Lower leg skin (tissue), 4 donors: ENCODE measurements around the gene DCAF15. TPM values are rescaled to one million over a fixed set of nuclear protein-coding genes. Genes with fewer than 3 reads are reported as not detected.
"Not testable (repeated sequence)": the region's sequence is repeated elsewhere in the genome, so short reads cannot be mapped to it uniquely, and the experiment has no call there.

Experiments
- DNase-seq, 2 donors: peaks; one replicate each; pipeline ENCODE4 v3.0.0-alpha.2; 2019; ENCODE audit warnings: low spot score in 2 of 2
- H3K4me3 ChIP-seq: fragments of 200-600 bp; sonication (generic); 2 replicates; pipeline ENCODE4 v1.5.1; 2017; ENCODE audit warnings: mild to moderate bottlenecking, low read depth; ENCODE audit not compliant: poor library complexity, severe bottlenecking
- CTCF ChIP-seq, 3 donors: fragments of 450-650 bp; IDR thresholded peaks; one replicate each; pipeline ENCODE4 v1.5.1; 2016; ENCODE audit warnings: antibody characterized with exemption in 3 of 3, mild to moderate bottlenecking in 3 of 3, moderate library complexity in 2 of 3
- POLR2A ChIP-seq, 2 donors: fragments of 450-650 bp; IDR thresholded peaks; one replicate each; pipeline ENCODE4 v1.6.1; 2016 to 2017; ENCODE audit warnings: antibody characterized with exemption in 2 of 2, mild to moderate bottlenecking in 1 of 2, moderate library complexity in 1 of 2
- WGBS, 2 donors: methylation state at CpG; one replicate each; pipeline ENCODE4 v1.1.5; 2018; 5-methylcytosine and 5-hydroxymethylcytosine counted together
- intact Hi-C: fragments of 100-400 bp; cut with DNase I; formaldehyde crosslinking; loops from one replicate; pipeline ENCODE4 v1.15.0; 2023; ENCODE audit warnings: low total_unique reads
- total RNA-seq, 4 donors: library from RNA; depleted of rRNA; stranded (reverse); fragments of >200 nt; gene quantifications; one replicate each; pipeline ENCODE4 v1.1.0, GENCODE V29; 2016

The DCAF15 gene
- total RNA-seq, 4 donors from 2014 or later: 31.8 to 51.7 (median 43.0) TPM

GRCh38 chr19:13918726-13919411 is 33.4 kb upstream of the DCAF15 start:
- TF ChIP-seq POLR2A (IDR thresholded peaks at IDR 0.05) (no peak), CTCF (IDR thresholded peaks at IDR 0.05) (no peak)
- H3K4me3 ChIP-seq: no peak overlapping the region
- no peak for DNase-seq
- intact Hi-C loops: no loop called here
- WGBS, 2 donors: 85 to 87% methylated on average over 22 to 26 of the region's 34 CpGs

DNA sequence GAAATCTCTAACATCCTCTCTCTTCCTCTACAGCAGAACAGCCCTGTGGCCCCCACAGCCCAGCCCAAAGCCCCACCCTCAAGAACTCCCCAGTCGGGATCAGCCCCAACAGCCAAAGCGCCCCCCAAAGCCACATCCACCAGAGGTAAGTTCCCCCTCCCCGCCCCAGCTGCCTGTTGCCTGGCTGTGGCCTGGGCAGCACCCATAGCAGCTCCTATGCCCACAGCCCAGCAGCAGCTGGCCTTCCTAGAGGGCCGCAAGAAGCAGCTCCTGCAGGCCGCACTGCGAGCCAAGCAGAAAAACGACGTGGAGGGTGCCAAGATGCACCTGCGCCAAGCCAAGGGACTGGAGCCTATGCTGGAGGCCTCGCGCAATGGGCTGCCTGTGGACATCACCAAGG is 31.8 kb upstream of the DCAF15 start:
- H3K4me3 ChIP-seq: no peak overlapping the region
- WGBS, 2 donors: 100% methylated on average over 10 to 11 of the region's 11 CpGs
- intact Hi-C loops: no loop called here

DNA sequence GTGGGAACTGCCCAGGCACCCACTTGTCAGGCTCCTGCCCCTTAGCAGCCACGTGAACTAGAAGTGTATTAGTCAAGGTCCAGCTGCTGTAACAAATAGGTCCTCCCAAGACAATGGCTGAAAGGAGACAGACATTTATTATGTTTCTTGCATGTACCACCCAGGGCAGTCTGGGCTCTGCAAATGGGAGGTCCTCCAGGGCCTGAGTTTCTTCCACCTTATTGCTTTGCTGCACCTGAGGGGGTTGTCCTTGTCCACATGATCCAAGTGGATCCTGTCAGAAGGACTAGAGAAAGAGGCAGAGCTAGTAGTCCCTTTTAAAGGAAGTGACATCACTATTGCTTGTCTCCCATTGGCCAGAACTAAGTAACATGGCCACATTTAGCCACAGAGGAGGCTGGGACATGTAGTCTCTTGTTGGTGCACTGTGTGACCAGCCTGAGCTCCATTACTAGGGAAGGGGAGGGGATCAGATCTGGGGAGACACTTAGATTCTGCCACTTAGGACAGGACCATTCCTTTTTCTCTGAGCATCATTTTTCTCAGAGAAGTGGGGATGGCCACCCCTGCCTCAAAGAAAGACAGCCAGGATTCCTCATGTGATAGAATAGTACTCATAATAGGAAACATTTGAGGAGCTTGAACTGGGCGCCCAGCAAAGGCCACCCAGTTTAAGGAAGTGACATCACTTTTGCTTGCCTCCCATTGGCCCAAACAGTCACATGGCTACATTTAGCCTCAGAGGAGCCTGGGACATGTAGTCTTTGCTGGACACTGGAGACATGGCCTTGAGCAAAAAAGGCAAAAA is 31.2 kb upstream of the DCAF15 start:
- TF ChIP-seq POLR2A (IDR thresholded peaks at IDR 0.05) (no peak), CTCF (IDR thresholded peaks at IDR 0.05) (no peak)
- no peak overlapping the region for H3K4me3 ChIP-seq
- WGBS, 2 donors: 80 to 83% methylated on average over 2 of the region's 2 CpGs
- DNase-seq: no peak
- intact Hi-C loops: no loop called here

More for the DNA sequence above, 31.8 kb upstream of the DCAF15 start:
- DNase-seq: no peak
- TF ChIP-seq POLR2A (IDR thresholded peaks at IDR 0.05): no peak
- no peak for TF ChIP-seq CTCF (IDR thresholded peaks at IDR 0.05)

DNA sequence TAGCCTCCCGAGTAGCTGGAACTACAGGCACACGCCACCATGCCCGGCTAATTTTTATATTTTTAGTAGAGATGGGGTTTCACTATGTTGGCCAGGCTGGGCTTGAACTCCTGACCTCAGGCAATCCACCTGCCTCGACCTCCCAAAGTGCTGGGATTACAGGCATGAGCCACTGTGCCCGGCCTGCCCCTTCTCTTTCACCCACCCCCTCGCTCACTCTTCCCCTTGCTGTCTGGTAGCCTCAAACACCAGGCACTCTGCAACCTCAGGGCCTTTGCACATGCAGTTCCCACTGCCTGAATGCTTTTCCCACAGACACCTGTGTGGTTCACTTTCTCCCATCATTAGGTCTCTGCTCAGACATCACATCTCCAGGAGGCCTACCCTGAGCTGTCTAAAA is 30.2 kb upstream of the DCAF15 start:
- WGBS, 2 donors: 96 to 100% methylated on average over 6 of the region's 6 CpGs
- DNase-seq, H3K4me3 ChIP-seq, intact Hi-C loops: not testable (repeated sequence)

DNA sequence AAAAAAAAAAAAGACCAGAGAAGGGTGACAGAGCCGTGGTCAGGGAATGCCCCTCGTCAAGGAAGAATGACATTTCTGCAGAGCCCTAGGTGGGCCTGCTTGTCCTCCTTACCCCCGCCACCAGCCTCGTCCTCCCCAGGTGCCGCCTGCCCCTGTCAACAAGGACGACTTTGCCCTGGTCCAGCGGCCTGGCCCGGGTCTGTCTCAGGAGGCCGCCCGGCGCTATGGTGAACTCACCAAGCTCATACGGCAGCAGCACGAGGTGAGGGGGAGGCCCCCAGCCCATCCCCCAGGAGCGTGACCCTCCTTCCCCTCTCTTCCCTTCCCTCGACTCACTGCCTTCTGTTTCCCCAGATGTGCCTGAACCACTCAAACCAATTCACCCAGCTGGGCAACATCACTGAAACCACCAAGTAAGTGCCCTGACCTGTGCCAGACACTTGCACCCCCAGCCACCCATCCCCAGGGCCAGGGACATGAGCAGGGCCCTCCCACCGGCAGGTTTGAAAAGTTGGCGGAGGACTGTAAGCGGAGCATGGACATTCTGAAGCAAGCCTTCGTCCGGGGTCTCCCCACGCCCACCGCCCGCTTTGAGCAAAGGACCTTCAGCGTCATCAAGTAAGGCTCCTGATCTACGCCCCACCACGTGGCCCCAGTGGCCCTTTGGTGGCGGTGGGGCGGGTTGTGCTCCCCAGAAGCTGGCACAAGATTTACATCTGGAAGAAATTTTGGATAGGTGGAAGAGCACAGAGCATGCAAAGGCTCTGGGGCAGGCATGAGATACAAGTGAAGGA is 28.9 kb upstream of the DCAF15 start:
- 94 to 95% methylated on average over 28 of the region's 28 CpGs for WGBS, 2 donors
- no peak overlapping the region for H3K4me3 ChIP-seq
- intact Hi-C loops: no loop called here
- no peak for TF ChIP-seq POLR2A (IDR thresholded peaks at IDR 0.05)
- TF ChIP-seq CTCF (IDR thresholded peaks at IDR 0.05): no peak
- DNase-seq: no peak

DNA sequence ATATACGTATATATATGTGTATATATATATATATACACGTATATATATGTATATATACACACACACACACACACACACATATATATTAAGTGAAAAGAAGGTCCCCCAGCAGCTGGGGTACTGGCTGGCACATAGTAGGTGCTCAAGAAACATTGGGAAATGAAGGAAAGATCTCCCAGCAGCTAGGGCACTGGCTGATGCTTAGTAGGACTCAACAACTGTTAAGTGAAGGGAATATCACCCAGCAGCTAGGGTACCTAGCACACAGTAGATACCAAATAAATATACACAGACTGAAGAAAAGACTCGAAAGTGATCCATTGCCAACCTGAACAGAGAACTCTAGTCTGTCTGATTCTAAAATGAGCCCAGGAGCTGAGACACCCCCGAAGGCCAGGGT is 26.3 kb upstream of the DCAF15 start:
- intact Hi-C loops: no loop called here
- WGBS, 2 donors: 73 to 83% methylated on average over 4 of the region's 4 CpGs
- no peak for DNase-seq
- no peak overlapping the region for H3K4me3 ChIP-seq
- no peak for TF ChIP-seq POLR2A (IDR thresholded peaks at IDR 0.05)
- no peak for TF ChIP-seq CTCF (IDR thresholded peaks at IDR 0.05)
